Measurements from ENCODE around the gene DPPA5.
"Not testable (repeated sequence)": the region's sequence is repeated elsewhere in the genome, so short reads cannot be mapped to it uniquely, and the experiment has no call there.

The DPPA5 gene, protein sequence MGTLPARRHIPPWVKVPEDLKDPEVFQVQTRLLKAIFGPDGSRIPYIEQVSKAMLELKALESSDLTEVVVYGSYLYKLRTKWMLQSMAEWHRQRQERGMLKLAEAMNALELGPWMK

DNA sequence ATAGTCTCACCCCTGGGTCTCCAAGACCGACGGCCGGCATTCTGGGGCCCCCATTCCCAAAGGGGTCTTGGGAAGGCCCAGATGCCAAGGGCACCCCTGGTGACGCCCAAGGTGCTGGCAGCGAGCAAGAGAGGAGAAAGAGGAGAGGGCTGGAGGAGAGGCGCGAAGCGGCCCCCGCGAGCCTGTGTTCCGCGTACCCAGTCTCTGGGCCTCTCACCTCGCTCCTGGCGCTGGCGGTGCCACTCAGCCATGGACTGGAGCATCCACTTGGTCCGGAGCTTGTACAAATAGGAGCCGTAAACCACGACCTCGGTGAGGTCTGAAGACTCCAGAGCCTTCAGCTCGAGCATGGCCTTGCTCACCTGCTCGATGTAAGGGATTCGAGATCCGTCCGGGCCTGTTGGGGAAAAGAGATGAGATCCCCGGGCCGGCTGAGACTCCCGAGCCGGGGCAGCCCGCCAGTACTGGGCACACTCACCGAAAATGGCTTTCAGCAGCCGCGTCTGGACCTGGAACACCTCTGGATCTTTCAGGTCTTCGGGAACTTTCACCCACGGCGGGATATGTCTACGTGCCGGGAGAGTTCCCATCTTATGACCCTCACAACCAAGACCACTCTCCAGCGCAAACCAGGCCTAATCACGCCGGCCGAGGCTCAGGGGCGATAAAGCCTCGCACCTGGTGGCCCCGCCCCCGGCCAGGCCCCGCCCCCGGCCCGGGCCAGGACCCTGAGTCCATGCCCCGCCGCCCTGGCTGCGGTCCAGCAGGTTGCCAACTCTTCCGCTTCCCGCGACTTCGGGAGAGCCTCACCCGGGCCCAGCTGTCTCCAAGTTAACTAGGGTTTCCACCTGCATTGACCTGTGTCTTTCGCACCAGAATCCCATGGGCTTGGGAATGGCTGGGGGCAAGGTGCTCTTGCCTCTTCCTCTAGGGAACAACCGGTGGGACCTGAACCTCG is at the start of gene DPPA5:
DPPA5 (minus strand) TSS at position 641 of the 958 bp plus-strand sequence; CDS start at position 590, 51 bp downstream.
- DNase-seq (ENCODE audit: low read depth), result no peak

DNA sequence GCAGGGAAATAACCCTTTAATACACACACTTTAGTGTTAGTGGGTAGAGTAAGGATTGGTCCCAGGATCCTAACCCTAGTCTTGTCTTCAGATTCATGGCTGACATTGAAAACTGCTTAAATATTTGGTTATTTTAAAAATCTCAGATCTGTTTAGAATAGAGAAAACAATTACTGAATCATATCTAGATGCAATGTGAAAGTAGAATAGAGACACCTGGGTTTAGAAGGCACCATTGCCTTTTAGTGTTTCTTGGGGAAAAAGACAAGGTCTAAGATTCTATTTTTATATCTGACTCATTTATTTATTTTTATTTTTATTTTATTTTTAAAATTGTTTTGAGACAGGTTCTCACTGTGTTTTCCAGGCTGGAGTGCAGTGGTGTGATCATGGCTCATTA is 46.6 kb upstream of the DPPA5 start:
- no peak for DNase-seq (ENCODE audit: low read depth)

DNA sequence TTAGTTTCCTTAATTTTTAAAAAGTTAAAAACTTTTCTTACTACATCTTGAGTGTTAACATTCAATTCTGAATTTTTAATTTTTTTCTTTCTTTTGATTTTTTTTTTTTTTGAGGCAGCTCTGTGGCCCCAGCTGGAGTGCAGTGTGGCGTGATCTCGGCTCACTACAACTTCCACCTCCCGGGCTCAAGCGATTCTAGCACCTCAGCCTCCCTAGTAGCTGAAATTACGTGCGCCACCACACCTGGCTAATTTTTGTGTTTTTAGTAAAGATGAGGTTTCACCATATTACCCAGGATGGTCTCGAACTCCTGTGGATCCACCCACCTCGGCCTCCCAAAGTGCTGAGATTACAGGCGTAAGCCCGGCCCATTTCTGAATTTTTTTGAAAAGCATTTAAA is 41.8 kb upstream of the DPPA5 start:
- DNase-seq (ENCODE audit: low read depth), result no peak

DNA sequence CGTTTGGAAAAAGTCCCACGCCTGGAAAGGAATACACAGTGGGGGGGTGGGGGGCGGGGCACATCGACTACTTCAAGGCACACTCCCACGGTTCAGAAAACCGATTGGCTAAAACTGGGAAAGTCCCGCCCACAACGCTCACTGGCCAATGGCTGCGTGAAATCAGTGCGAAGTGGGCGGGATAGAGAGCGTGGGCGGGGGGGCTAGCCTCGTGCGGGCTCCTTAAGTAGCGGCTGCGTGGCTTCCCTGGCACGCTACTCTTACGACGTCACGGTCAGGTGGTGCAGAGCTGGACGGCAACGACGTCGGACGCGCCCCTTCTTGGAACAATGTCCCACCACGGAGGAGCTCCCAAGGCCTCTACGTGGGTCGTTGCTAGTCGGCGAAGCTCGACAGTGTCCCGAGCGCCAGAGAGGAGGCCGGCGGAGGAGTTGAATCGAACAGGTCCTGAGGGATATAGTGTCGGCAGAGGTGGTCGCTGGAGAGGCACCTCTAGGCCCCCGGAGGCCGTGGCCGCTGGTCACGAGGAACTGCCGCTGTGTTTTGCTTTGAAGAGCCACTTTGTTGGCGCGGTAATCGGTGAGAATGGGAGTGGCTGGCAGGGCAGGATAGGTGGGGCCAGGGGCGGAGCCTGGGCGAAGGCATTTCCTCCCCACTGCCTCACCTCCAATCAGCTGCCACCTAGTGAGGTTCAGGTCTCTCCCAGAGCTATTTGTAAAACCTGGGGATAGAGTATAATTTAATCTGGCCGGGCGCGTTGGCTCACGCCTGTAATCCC is 40.7 kb upstream of the DPPA5 start, which contains the start of gene DDX43:
DDX43 (plus strand) TSS at position 252 of the 778 bp plus-strand sequence; CDS start at position 330, 78 bp downstream.
- peak; percentile 32 for DNase-seq (ENCODE audit: low read depth)

DNA sequence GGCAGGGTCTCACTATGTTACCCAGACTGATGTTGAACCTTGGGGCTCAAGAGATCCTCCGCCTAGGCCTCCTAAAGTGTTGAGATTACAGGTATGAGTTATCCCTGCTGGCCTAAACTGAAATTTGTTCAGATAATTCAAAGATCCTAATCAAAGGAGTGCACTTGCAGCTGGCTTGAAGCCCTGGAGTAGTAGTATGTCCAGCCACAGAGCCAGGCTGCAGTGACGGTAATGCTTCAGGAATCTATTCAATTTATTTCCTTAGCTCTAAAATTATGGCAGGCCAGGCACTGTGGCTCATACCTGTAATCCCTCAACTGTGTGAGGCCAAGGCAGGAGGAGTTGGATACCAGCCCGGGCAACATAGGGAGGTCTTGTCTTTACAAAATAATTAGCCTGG is 39.2 kb upstream of the DPPA5 start:
- no peak for DNase-seq (ENCODE audit: low read depth)

DNA sequence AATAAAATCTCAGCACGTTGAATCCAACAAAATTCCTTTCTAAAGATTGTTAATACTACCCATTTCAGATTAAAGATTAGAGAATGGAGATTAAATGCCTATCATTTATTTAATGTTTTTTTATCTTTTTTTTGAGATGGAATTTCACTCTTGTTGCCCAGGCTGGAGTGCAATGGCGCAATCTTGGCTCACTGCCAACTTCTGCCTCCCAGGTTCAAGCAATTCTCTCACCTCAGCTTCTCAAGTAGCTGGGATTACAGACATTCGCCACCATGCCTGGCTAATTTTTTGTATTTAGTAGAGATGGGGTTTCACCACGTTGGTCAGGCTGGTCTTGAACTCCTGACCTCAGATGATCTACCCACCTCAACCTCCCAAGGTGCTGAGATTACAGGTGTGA is 38.1 kb upstream of the DPPA5 start:
- not testable (repeated sequence) for DNase-seq (ENCODE audit: low read depth)

DNA sequence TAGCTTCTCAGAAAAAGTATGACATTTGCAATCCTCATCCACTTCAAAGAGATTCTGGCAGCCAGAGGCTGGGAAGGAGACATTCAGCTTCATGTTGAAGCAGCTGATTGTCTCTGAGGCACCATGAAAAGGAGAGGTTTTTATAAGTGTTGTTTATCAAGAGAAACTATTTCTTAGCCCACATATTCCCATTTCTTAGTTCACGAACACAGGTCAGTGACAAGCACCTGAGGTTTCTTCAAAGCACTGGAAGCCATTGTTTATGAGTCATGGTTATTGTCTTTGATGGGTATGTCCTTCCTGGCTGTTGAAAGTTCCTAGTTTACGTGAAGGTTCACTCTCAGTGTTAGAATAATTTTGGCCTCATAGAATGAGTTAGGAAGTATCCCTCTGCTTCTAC is 37.6 kb upstream of the DPPA5 start:
- DNase-seq (ENCODE audit: low read depth), result no peak

DNA sequence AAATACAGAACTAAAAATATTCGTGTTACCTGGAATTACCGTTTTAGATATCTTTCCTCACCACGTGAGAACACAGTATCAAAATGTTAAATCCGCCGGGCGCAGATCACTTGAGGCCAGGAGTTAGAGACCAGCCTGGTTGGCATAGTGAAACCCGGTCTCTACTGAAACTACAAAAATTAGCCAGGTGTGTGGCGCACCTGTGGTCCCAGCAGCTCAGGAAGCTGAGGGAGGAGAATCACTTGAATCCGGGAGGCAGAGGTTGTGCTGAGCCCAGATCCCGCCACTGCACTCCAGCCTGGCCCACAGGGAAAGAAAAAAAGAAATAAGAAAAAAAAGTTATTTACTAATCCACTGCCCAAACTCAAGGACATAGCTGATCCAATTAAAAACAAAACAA is 35.8 kb upstream of the DPPA5 start:
- DNase-seq (ENCODE audit: low read depth), result no peak

DNA sequence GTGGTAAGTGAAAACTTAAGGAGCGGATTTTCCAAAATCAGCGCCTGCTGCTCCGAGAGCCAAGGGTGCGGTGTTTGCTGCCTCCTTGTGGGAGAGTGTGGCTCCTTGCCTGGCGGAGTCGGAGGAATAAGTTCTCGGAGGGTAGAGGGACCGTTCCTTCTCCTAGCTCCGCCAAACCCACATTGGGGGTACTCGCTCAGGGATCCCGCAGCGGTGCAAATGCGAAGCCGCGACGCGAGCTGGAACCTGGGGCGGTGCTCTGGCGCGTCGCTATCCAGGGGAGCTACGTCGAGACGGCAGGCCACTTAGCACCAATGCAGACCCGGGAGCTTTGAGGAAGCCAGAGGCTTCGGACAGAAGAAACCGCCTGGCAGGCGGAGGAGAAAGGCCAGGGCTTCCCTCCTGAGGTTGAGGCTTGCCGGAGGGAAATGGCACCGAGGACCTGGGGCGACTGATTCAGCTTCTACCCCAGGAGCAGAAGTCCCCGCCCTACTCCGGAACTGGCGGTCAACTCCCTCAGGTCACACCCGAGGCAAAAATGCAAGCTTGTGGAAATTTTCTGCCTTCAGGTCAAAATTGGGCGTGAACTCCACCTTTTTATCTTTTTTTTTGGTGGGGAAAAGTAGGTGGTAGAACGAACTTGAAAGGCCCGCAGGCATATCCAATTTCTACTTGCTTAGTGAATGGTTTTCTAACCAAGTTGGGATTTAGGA is 34.9 kb upstream of the DPPA5 start:
- DNase-seq (ENCODE audit: low read depth), result peak; percentile 45

DNA sequence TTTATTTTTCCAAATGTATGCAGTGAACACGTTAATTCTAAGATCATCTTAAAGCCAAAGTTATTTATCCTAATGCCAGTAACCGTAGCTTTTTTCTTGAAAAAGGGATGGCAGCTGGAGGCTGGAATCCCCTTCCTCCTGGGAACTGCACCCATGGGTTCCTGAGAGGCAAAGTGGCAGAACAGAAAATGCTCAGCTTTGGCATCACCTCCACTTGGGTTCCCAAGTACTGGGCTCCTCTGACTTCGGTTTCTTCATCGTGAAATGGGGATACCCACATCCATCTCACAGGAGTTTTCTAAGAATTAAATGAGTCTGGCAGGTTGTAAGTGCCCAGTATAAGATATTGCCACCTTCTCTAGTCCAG is 34.3 kb upstream of the DPPA5 start:
- no peak for DNase-seq (ENCODE audit: low read depth)

DNA sequence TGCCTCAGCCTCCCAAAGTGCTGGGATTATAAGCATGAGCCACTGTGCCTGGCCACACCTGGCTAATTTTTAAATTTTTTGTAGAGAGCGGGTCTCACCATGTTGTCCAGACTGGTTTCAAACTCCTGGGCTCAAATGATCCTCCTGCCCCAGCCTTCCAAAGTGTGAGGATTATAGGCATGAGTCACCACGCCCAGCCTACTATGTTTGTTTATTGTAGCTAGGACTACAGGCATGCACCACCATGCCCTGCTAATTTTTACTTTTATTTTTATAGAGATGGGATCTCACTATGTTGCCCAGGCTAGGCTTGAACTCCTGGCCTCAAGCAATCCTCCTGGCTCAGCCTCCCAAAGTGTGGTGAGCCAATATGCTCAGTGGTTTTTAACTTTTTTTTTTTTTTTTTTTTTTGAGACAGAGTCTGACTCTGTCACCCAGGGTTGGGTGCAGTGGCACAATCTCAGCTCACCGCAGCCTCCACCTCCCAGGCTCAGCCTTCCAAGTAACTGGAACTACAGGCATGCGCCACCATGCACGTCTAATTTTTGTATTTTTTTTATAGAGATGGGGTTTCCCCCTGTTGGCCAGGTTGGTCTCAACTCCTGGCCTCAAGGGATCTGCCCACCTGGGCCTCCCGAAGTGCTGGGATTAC is 28.5 kb upstream of the DPPA5 start:
- no peak for DNase-seq (ENCODE audit: low read depth)

DNA sequence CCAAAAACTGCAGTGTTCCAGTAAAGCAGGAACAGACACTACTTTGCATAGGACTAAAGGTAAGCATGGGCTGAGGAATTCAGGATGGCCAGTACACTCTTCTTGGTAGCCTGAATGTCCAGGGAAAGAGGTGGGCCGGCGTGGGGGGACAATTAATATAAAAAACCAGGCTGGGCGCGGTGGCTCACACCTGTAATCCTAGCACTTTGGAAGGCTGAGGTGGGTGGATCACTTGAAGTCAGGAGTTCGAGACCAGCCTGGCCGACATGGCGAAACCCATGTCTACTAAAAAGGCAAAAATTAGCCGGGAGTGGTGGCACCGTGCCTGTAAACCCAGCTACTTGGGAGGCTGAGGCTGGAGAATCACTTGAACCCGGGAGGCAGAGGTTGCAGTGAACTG is 27.5 kb upstream of the DPPA5 start:
- not testable (repeated sequence) for DNase-seq (ENCODE audit: low read depth)

DNA sequence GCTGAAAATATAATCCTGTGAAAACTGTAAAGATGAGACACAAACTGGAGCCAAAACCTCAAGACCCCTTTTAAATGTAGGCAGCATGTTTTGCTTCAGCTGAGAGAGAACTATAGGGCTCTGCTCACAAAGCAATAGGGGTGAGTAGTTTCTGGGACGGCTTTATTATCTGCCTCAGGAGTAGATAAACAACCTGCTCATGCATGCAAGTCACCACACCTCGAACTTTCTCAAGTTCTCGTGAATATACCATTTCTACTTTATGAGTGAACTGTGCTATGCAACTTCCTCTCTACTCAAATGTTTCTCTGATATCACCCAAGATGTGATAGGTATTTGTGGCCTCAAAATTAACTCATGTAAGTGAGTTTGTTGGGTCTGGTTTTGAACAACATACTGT is 23.1 kb upstream of the DPPA5 start:
- DNase-seq (ENCODE audit: low read depth), result no peak

DNA sequence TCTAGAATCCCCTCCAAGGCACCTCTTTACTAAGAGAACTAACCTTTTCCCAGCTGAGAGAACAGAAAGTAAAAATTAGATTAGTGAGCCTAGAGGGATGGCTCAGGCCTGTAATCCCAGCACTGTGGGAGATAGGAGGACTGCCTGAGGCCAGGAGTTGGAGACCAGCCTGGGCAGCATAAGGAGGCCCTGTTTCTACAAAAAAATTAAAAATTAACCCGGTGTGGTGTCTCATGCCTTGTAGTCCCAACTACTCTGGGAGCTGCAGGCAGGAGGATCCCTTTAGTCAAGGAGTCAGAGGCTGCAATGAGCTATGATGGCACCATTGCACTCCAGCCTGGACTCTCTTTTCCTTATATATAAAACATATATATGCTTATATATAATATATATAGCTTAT is 21.1 kb upstream of the DPPA5 start:
- DNase-seq (ENCODE audit: low read depth), result no peak

DNA sequence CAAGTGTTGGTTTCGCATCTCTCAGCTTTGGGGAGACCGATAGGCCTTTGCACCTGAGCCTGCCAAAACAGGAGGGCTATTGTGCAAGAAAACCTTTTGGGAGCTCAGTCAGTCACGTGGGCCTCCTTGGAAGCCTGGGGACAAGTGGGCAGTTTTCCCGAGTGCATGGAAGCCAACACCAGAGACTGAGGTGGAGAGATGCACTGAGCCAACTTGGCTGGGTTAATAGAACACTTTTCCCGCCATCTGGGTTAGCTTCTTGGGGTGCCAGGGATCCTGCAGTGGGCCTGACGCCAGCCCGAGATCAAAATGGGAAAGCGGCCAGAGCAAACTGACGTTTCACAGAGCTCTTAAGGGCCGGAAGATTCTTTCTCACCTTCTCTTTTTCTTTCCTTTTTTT is 18.4 kb upstream of the DPPA5 start:
- no peak for DNase-seq (ENCODE audit: low read depth)

DNA sequence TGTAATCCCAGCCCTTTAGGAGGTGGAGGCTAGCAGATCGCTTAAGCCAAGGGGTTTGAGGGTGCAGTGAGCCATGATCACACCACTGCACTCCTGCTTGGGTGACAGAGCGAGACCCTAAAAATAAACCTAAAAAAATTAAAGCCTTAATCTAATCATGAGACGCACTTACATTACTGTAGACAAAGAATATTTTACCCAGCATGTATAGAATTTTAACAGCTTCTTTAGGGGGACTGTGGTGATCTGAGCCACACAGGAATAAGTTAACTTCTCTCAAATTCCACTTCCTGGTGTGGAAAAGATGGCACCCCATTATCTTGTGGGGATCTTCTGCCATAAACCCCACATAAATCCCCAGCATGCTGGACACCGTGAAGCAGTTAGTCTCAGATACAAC is 17.9 kb upstream of the DPPA5 start:
- DNase-seq (ENCODE audit: low read depth), result no peak

DNA sequence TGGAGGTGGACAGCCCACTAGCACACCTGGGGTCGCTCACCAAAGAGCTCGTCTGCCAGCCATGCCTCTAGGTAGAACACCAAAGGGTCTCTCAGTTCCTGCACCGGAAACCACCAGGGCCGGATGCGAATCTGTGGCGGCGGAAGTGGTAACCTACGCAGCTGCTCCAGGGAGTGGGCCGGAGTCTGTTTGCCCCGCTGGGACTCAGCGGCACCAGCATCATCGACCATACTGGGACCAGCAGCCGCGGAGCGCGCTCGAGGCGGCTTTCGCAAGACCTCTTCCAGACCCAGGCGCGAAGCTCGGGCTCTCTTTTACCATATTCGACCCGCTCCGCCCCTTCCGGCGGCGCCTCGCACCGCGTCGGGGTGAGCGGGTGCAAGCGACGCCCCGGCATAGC is 15.5 kb upstream of the DPPA5 start, which contains the start of gene OOEP:
OOEP (minus strand) TSS at position 335 of the 400 bp plus-strand sequence; CDS start at position 230, 105 bp downstream.
- no peak for DNase-seq (ENCODE audit: low read depth)

DNA sequence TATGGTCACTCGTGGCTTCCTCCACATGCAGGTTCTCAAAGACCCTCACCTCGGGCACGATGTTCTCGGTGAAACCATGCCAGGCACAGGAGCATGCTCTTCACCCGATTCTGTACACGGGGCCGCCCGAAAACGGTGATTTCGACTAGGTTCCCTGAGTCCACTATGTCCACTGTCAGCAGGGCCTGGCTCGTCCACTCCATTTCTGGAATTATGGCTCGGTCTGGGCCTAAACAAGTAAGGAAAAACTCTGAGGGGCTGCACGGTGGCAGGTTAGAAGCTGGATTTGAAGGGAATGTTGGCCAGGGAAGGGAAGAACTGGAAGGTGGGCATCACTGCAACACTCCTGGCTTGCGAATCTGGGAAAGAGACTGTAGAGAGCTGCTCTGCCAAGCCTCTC is 15.1 kb upstream of the DPPA5 start:
- DNase-seq (ENCODE audit: low read depth), result no peak

DNA sequence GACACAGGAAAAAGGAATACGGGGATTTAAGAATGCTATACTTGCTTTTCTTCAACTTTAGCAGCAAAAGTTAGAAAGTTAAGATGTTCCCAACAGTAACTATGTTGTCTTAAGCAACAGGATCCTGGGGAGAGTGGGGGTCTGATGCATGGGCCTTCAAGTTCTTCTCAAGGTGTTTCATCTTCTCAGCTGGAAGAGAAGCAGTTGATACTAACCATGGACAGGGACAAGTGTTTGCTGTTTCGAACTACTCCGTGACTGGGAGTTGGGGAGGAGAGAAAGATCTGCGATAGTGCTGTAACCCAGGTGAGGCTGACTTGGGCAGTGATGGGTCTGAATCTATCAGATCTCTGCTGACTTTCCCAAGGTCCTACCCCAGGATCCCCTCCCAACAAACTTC is 14.6 kb upstream of the DPPA5 start:
- no peak for DNase-seq (ENCODE audit: low read depth)

DNA sequence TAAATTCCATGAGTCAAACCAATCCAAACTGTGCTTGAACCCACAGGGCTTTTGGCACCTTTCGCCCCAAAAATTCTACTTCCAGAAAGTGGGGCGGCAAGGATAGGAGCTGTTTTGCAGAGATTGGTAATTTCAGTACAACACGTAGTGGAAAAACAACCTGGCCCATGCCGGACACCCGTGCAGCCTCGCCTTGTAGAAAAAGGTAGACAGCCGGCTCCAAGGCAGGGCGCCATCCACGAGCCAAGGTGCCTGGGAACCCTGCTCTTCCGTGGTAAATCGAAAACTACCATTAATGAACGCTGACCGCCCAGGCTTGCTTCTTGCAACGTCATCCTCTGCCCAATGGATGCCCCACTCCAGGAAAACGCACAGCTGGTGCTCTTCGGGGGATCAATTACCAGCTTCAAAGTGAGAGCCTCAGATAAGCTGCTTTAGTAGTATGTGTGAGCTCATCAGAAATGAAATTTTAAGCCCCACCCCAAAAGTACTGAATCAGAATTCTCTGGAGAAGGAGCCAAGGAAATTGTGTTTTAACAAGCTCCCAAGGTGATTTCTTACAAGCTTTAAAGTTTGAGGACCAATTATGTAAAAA is 13.8 kb upstream of the DPPA5 start:
- DNase-seq (ENCODE audit: low read depth), result no peak

DNA sequence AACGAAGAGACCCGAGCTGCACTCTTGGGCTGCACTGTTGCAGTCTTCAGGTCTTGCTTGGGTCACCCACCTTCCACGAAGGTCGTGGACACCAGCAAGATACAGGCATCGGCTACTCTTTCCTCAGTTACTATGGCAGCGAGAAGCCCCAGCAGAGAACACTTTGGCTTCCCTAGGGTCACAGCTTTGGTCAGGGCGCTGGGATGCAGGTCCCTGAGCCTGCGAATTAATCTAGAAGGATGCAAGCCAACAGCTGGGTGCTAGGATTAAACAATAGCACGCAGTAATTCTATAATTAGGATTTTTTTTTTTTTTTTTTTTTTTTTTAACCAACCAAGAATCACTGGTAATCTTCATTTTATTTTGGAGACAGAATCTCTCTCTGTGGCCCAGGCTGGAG is 10.5 kb upstream of the DPPA5 start:
- no peak for DNase-seq (ENCODE audit: low read depth)
